ENCODE results near the gene PCDH9. TPM values are rescaled to one million over a fixed set of nuclear protein-coding genes. Genes with fewer than 3 reads are reported as not detected.

Gene PCDH9
- total RNA-seq, 1 donor from 2014 or later = 0.21 TPM

GRCh38 chr13:66940113-66940512 is 290.0 kb downstream of the PCDH9 start:
- Mint-ChIP-seq H3K4me3 (no peak overlapping the region), H3K27ac (no peak overlapping the region), H3K36me3 (ENCODE audit: low read depth) (no peaks in the 10 kb centered on the region), H3K4me1 (ENCODE audit: low read depth) (no peaks in the 10 kb centered on the region), H3K27me3 (ENCODE audit: insufficient read depth) (no peaks in the 10 kb centered on the region), H3K9me3 (no peaks in the 10 kb centered on the region)
- intact Hi-C loops (cut with micrococcal nuclease) = no loop called here
- DNase-seq (ENCODE audit: low spot score) = no peak

DNA sequence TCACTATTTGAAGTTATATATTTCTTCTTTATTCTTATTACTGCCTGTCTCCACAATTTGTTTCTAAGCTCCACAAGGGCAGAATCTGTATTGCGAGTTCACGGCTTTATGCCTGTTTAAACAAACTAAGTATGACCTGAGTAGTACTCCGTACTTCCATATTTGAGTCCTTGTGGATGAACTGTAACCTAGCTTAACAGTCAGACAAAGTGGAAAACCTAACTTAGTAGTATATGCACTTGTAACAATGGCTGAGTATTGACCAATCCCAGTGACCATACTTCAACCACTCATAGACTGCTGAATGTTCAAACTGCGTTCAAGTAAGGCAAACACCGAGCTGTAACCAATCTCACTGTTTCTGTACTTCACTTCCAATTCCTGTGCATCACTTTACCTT is 292.7 kb downstream of the PCDH9 start:
- intact Hi-C loops (cut with micrococcal nuclease) = no loop called here
- Mint-ChIP-seq H3K36me3 (ENCODE audit: low read depth) (no peaks in the 10 kb centered on the region), H3K9me3 (no peaks in the 10 kb centered on the region), H3K27me3 (ENCODE audit: insufficient read depth) (no peaks in the 10 kb centered on the region), H3K27ac (no peak overlapping the region), H3K4me1 (ENCODE audit: low read depth) (no peaks in the 10 kb centered on the region), H3K4me3 (no peak overlapping the region)
- no peak for DNase-seq (ENCODE audit: low spot score)

GRCh38 chr13:66933994-66934393 is 296.1 kb downstream of the PCDH9 start:
- Mint-ChIP-seq H3K4me1 (ENCODE audit: low read depth) (no peaks in the 10 kb centered on the region), H3K4me3 (no peak overlapping the region), H3K27me3 (ENCODE audit: insufficient read depth) (no peaks in the 10 kb centered on the region), H3K36me3 (ENCODE audit: low read depth) (no peaks in the 10 kb centered on the region), H3K9me3 (no peaks in the 10 kb centered on the region), H3K27ac (no peak overlapping the region)
- intact Hi-C loops (cut with micrococcal nuclease) = no loop called here
- no peak for DNase-seq (ENCODE audit: low spot score)

- H3K9me3 Mint-ChIP-seq = no peaks in the 10 kb centered on the region
- no peak overlapping the region for H3K4me3 Mint-ChIP-seq
- H3K36me3 Mint-ChIP-seq (ENCODE audit: low read depth) = no peaks in the 10 kb centered on the region
- H3K27ac Mint-ChIP-seq = no peak overlapping the region
- intact Hi-C loops (cut with micrococcal nuclease) = no loop called here
- no peak for DNase-seq (ENCODE audit: low spot score)
- H3K27me3 Mint-ChIP-seq (ENCODE audit: insufficient read depth) = no peaks in the 10 kb centered on the region
- no peaks in the 10 kb centered on the region for H3K4me1 Mint-ChIP-seq (ENCODE audit: low read depth)
Observed at GRCh38 chr13:66933527-66933926, 296.6 kb downstream of the PCDH9 start.

GRCh38 chr13:66927562-66927961 is 302.6 kb downstream of the PCDH9 start:
- Mint-ChIP-seq H3K27ac (no peak overlapping the region), H3K36me3 (ENCODE audit: low read depth) (no peaks in the 10 kb centered on the region), H3K4me3 (no peak overlapping the region), H3K27me3 (ENCODE audit: insufficient read depth) (no peaks in the 10 kb centered on the region), H3K9me3 (no peaks in the 10 kb centered on the region), H3K4me1 (ENCODE audit: low read depth) (no peaks in the 10 kb centered on the region)
- intact Hi-C loops (cut with micrococcal nuclease) = no loop called here
- no peak for DNase-seq (ENCODE audit: low spot score)

DNA sequence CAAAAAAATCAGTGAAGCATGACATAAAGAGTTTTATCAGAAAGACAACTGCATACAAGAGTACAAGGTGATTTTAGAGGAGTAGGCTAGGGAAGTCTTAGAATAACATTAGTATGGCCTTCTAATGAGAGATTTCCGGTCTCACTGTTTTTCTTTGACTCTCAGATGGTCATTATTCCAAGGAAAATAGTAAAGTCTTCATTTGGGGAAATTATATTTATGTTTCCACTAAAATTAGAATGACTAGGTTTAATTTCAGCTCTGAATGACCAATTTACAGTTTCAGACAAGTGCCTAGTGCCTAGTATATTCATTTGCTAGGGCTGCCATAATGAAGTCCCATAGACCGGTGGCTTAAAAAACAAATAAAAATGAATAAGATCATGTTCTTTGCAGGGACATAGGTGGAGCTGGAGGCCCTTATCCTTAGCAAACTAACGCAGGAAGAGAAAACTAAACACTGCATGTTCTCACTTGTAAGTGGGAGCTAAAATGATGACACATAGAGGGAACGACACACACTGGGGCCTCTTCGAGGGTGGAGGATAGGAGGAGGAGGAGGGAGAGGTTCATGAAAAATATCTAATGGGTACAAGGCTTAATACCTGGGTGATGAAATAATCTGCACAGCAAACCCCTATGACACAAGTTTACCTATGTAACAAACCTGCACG is 303.1 kb downstream of the PCDH9 start:
- Mint-ChIP-seq H3K4me3 (no peak overlapping the region), H3K27ac (no peak overlapping the region), H3K9me3 (no peaks in the 10 kb centered on the region), H3K36me3 (ENCODE audit: low read depth) (no peaks in the 10 kb centered on the region), H3K4me1 (ENCODE audit: low read depth) (no peaks in the 10 kb centered on the region), H3K27me3 (ENCODE audit: insufficient read depth) (no peaks in the 10 kb centered on the region)
- intact Hi-C loops (cut with micrococcal nuclease) = no loop called here
- DNase-seq (ENCODE audit: low spot score) = no peak

GRCh38 chr13:66926200-66926850 is 303.8 kb downstream of the PCDH9 start:
- intact Hi-C loops (cut with micrococcal nuclease) = no loop called here
- no peak overlapping the region for H3K4me3 Mint-ChIP-seq
- no peak for DNase-seq (ENCODE audit: low spot score)
- no peaks in the 10 kb centered on the region for H3K27me3 Mint-ChIP-seq (ENCODE audit: insufficient read depth)
- no peaks in the 10 kb centered on the region for H3K4me1 Mint-ChIP-seq (ENCODE audit: low read depth)
- H3K36me3 Mint-ChIP-seq (ENCODE audit: low read depth) = no peaks in the 10 kb centered on the region
- no peak overlapping the region for H3K27ac Mint-ChIP-seq
- H3K9me3 Mint-ChIP-seq = no peaks in the 10 kb centered on the region

DNA sequence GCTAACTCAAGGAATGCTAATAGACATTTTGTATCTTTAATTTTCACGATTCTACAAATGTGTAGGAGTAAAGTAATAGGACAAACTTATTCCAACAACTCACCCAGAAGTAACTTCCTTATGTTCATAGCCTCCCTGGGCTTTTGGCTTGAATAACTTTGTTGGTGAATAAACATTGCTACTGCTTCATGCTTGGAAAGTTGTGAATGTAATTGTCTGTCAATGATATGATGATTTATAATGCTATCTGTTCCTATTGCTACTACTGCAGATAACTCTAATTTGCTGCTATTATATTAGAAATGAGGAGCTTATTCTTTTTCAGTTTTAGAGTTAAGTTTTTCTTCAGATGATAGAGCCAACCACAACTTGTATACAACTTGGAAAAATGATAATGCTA is 307.7 kb downstream of the PCDH9 start:
- intact Hi-C loops (cut with micrococcal nuclease) = no loop called here
- Mint-ChIP-seq H3K4me1 (ENCODE audit: low read depth) (no peaks in the 10 kb centered on the region), H3K27me3 (ENCODE audit: insufficient read depth) (no peaks in the 10 kb centered on the region), H3K4me3 (no peak overlapping the region), H3K36me3 (ENCODE audit: low read depth) (no peaks in the 10 kb centered on the region), H3K9me3 (no peaks in the 10 kb centered on the region), H3K27ac (no peak overlapping the region)
- no peak for DNase-seq (ENCODE audit: low spot score)

- Mint-ChIP-seq H3K36me3 (ENCODE audit: low read depth) (no peaks in the 10 kb centered on the region), H3K4me3 (no peak overlapping the region), H3K27ac (no peak overlapping the region), H3K4me1 (ENCODE audit: low read depth) (no peaks in the 10 kb centered on the region), H3K27me3 (ENCODE audit: insufficient read depth) (no peaks in the 10 kb centered on the region), H3K9me3 (no peaks in the 10 kb centered on the region)
- DNase-seq (ENCODE audit: low spot score) = no peak
- intact Hi-C loops (cut with micrococcal nuclease) = no loop called here
Observed at GRCh38 chr13:66921437-66921836, 308.7 kb downstream of the PCDH9 start.

DNA sequence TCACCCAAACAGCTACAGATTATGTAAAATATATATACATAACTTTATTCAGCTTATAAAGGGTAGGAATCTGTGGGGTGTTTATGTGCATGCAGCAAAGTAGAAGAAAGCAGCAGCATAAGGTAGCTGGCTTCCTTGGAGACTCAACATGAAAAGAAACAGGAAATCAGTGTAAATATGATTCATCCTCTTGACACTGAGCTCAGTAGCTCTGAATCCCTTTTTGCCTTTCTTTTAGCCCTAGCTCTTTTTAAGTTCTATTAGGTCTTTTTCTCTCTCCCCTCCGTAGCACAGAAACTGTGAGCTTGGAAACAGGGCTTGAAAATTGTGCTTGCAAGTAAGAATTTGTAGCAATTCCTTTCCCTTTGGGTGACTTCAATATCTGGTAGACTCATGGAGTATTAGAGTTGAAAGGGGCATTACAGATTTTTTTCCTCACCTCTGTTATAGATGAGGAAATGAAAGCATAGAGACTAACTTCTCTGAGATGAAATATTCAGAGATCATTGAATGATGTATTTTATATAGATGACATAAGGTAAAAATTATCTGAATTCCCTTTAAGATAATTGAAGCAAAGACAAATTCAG is 314.4 kb downstream of the PCDH9 start:
- Mint-ChIP-seq H3K4me1 (ENCODE audit: low read depth) (peaks cover 4% of the 10 kb centered on the region), H3K27ac (no peak overlapping the region), H3K27me3 (ENCODE audit: insufficient read depth) (no peaks in the 10 kb centered on the region), H3K4me3 (no peak overlapping the region), H3K36me3 (ENCODE audit: low read depth) (no peaks in the 10 kb centered on the region), H3K9me3 (no peaks in the 10 kb centered on the region)
- intact Hi-C loops (cut with micrococcal nuclease) = no loop called here
- DNase-seq (ENCODE audit: low spot score) = no peak

DNA sequence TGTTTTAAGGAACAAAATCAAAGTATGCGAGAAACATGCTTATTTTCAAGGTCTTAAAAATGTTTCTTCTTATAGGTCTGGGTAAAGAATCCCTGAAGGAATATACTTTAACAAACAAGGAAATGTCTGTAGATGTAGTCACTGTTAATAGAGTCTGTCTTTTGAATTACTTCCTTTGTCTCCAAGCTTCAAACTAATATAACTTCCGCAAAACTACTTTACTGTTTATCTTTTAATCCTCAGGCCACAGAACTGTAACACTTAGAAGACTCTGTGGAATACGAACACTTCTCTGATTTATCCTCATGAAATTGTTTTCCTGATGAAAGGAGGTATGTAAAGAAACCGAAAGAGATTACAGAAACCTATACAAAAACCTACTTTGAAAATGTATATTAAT is 316.0 kb downstream of the PCDH9 start:
- Mint-ChIP-seq H3K36me3 (ENCODE audit: low read depth) (no peaks in the 10 kb centered on the region), H3K27ac (no peak overlapping the region), H3K9me3 (no peaks in the 10 kb centered on the region), H3K27me3 (ENCODE audit: insufficient read depth) (no peaks in the 10 kb centered on the region), H3K4me1 (ENCODE audit: low read depth) (peaks cover 4% of the 10 kb centered on the region), H3K4me3 (no peak overlapping the region)
- intact Hi-C loops (cut with micrococcal nuclease) = no loop called here
- DNase-seq (ENCODE audit: low spot score) = no peak

GRCh38 chr13:66911411-66911939 is 318.7 kb downstream of the PCDH9 start:
- no peak for DNase-seq (ENCODE audit: low spot score)
- Mint-ChIP-seq H3K9me3 (no peaks in the 10 kb centered on the region), H3K4me1 (ENCODE audit: low read depth) (peaks cover 4% of the 10 kb centered on the region), H3K27ac (no peak overlapping the region), H3K36me3 (ENCODE audit: low read depth) (no peaks in the 10 kb centered on the region), H3K4me3 (no peak overlapping the region), H3K27me3 (ENCODE audit: insufficient read depth) (no peaks in the 10 kb centered on the region)
- intact Hi-C loops (cut with micrococcal nuclease) = no loop called here

DNA sequence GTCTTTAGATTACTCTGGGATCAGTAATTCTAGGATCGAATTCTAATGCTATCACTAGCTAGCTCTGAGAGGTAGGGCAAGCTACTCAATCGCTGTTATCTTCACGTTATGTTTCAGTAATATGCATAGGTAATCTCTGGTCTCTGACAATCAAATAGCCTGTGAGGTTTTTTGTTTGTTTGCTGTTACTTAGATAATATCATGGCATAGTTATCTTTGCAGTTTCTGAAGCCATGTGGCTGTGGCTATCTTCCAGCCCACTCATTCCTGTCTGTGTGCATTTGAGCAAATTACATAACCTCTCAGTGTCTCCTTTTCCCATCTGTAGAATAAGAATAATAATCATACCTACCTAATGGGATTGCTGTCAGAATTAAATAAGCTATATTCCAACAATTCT is 330.2 kb downstream of the PCDH9 start:
- no peaks in the 10 kb centered on the region for H3K27me3 Mint-ChIP-seq (ENCODE audit: insufficient read depth)
- DNase-seq (ENCODE audit: low spot score) = no peak
- no peak overlapping the region for H3K4me3 Mint-ChIP-seq
- intact Hi-C loops (cut with micrococcal nuclease) = no loop called here
- no peaks in the 10 kb centered on the region for H3K4me1 Mint-ChIP-seq (ENCODE audit: low read depth)
- H3K27ac Mint-ChIP-seq = no peak overlapping the region
- H3K36me3 Mint-ChIP-seq (ENCODE audit: low read depth) = no peaks in the 10 kb centered on the region
- no peaks in the 10 kb centered on the region for H3K9me3 Mint-ChIP-seq

All from activated T-helper 1 cell treated with anti-CD3 and anti-CD28 coated beads, Interleukin-12 subunit alpha, Interleukin-12 subunit beta, Interleukin-2, Interleukin-4 antibody, amounts not matched to agents 30 ng/mL and 10 ng/mL and 1 ng/mL, durations not matched to agents 14 hours and 24 hours and 36 hours (primary cell).